Lung (tissue), 12 donors: ENCODE measurements around the gene GIMAP4. TPM values are rescaled to one million over a fixed set of nuclear protein-coding genes. Genes with fewer than 3 reads are reported as not detected.
"Not testable (repeated sequence)": the region's sequence is repeated elsewhere in the genome, so short reads cannot be mapped to it uniquely, and the experiment has no call there.

ENCODE experiments used
- ATAC-seq: fragments of 200-7000 bp; cut with Tn5 transposase; one replicate; pipeline ENCODE4 v1.9.1; 2020; ENCODE audit warnings: moderate number of reproducible peaks; ENCODE audit not compliant: insufficient read depth, low FRiP score
- DNase-seq, 3 donors: peaks; one replicate each; pipeline ENCODE4 v3.0.0-alpha.2; 2013 to 2017
- H3K27ac ChIP-seq, 2 donors: one replicate each; pipeline ENCODE4 v1.5.1; 2013; ENCODE audit warnings: mild to moderate bottlenecking in 2 of 2, moderate library complexity in 2 of 2, control low read depth in 1 of 2, inconsistent platforms in 1 of 2, low read depth in 1 of 2, low read length in 1 of 2
- H3K27me3 ChIP-seq, 3 donors: one replicate each; pipeline ENCODE4 v1.5.1; 2013; ENCODE audit warnings: low read length in 2 of 3; ENCODE audit not compliant: control insufficient read depth in 3 of 3, insufficient read depth in 3 of 3
- H3K36me3 ChIP-seq, 4 donors: one replicate each; pipeline ENCODE4 v1.5.1; 2013; ENCODE audit warnings: low read length in 4 of 4, mild to moderate bottlenecking in 1 of 4, moderate library complexity in 1 of 4; ENCODE audit not compliant: control insufficient read depth in 4 of 4, insufficient read depth in 4 of 4
- H3K4me1 ChIP-seq, 5 donors: one replicate each; pipeline ENCODE4 v1.5.1; 2013; ENCODE audit warnings: low read length in 5 of 5, mild to moderate bottlenecking in 2 of 5, moderate library complexity in 1 of 5; ENCODE audit not compliant: control insufficient read depth in 5 of 5, insufficient read depth in 5 of 5
- H3K4me3 ChIP-seq: one replicate; pipeline ENCODE4 v1.5.1; 2013; ENCODE audit warnings: mild to moderate bottlenecking, control low read depth, moderate library complexity
- H3K9ac ChIP-seq, 2 donors: one replicate each; pipeline ENCODE4 v1.5.1; 2013; ENCODE audit warnings: low read length in 2 of 2, control low read depth in 1 of 2; ENCODE audit not compliant: insufficient read depth in 1 of 2
- H3K9me3 ChIP-seq, 4 donors: one replicate each; pipeline ENCODE4 v1.5.1; 2013; ENCODE audit warnings: low read length in 3 of 4, mild to moderate bottlenecking in 1 of 4, moderate library complexity in 1 of 4; ENCODE audit not compliant: control insufficient read depth in 4 of 4, insufficient read depth in 3 of 4
- WGBS, 2 donors: extraction: QIAGEN DNeasy Blood & Tissue Kit; methylation state at CpG; one replicate each; pipeline ENCODE4 v1.1.7; 2013; 5-methylcytosine and 5-hydroxymethylcytosine counted together
- polyA plus RNA-seq, 2 donors: library from polyadenylated mRNA; stranded (reverse); fragments of 200-250 nt; gene quantifications; one replicate each; pipeline ENCODE4 v1.2.1, GENCODE V29; 2013
- total RNA-seq, 2 donors: library from RNA; depleted of rRNA in 1 of 2; stranded (reverse); fragments of >200 nt in 1 of 2; gene quantifications; one replicate each; pipeline ENCODE4 v1.2.1, GENCODE V29; 2014 to 2021
- TF ChIP-seq, protein P1 (sequence below): IDR thresholded peaks from 2 replicates; pipeline ENCODE4 v1.5.1; 2012; ENCODE audit warnings: mild to moderate bottlenecking; ENCODE audit errors: control extremely low read depth, extremely low read depth
- donor health status: control.
- donor health status: control.
- donor health status: Bipolar disorder and iron deficiency.
- donor health status: healthy.
- donor health status: DM: yes; HTN: yes; CAD: no.

Gene GIMAP4
- total and polyA plus RNA-seq, 4 donors: 26.2 to 66.2 (median 48.7) TPM

- ATAC-seq (peak; percentile 83), DNase-seq (peak in 2 of 3 donors; percentile 29 to 55)
- Histone ChIP-seq H3K4me3 (no peak overlapping the region), H3K9me3 (no peaks in the 10 kb centered on the region), H3K36me3 (no peaks in the 10 kb centered on the region), H3K4me1 (peaks cover 0 to 8% (median 0%) of the 10 kb centered on the region in 5 donors), H3K27ac (peak overlapping the region; percentile 68 to 72), H3K27me3 (no peaks in the 10 kb centered on the region), H3K9ac (no peak overlapping the region)
- TF ChIP-seq, protein P1, sequence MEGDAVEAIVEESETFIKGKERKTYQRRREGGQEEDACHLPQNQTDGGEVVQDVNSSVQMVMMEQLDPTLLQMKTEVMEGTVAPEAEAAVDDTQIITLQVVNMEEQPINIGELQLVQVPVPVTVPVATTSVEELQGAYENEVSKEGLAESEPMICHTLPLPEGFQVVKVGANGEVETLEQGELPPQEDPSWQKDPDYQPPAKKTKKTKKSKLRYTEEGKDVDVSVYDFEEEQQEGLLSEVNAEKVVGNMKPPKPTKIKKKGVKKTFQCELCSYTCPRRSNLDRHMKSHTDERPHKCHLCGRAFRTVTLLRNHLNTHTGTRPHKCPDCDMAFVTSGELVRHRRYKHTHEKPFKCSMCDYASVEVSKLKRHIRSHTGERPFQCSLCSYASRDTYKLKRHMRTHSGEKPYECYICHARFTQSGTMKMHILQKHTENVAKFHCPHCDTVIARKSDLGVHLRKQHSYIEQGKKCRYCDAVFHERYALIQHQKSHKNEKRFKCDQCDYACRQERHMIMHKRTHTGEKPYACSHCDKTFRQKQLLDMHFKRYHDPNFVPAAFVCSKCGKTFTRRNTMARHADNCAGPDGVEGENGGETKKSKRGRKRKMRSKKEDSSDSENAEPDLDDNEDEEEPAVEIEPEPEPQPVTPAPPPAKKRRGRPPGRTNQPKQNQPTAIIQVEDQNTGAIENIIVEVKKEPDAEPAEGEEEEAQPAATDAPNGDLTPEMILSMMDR: no peak
Observed at GRCh38 chr7:150586785-150587152, 19.6 kb downstream of the GIMAP4 start.

- 26 to 64% methylated on average over 1 of the region's 1 CpG for WGBS, 2 donors
- TF ChIP-seq, protein P1: no peak
- Histone ChIP-seq H3K4me3 (no peak overlapping the region), H3K36me3 (no peaks in the 10 kb centered on the region), H3K9me3 (peaks cover 0 to 2% (median 0%) of the 10 kb centered on the region in 4 donors), H3K9ac (no peak overlapping the region), H3K27me3 (no peaks in the 10 kb centered on the region), H3K4me1 (peaks cover 0 to 8% (median 0%) of the 10 kb centered on the region in 5 donors), H3K27ac (peak overlapping the region in 1 of 2 donors; percentile 72)
- ATAC-seq: no peak
- DNase-seq: no peak
Observed at GRCh38 chr7:150587551-150587950, 20.4 kb downstream of the GIMAP4 start.

- 61 to 85% methylated on average over 2 of the region's 2 CpGs for WGBS, 2 donors
- DNase-seq: no peak
- Histone ChIP-seq H3K4me1 (peaks cover 0 to 2% (median 0%) of the 10 kb centered on the region in 5 donors), H3K4me3 (no peak overlapping the region), H3K9me3 (peaks cover 0 to 15% (median 5%) of the 10 kb centered on the region in 4 donors), H3K27ac (no peak overlapping the region), H3K9ac (no peak overlapping the region), H3K27me3 (no peaks in the 10 kb centered on the region), H3K36me3 (no peaks in the 10 kb centered on the region)
- TF ChIP-seq, protein P1: no peak
- no peak for ATAC-seq
Observed at GRCh38 chr7:150594805-150595204, 27.6 kb downstream of the GIMAP4 start.

GRCh38 chr7:150595361-150595760 is 28.2 kb downstream of the GIMAP4 start:
- no peak overlapping the region for H3K4me3 ChIP-seq
- DNase-seq (no peak), ATAC-seq (no peak)
- WGBS, 2 donors: 74 to 85% methylated on average over 2 of the region's 2 CpGs
- H3K36me3 ChIP-seq: no peaks in the 10 kb centered on the region
- peaks cover 0 to 2% (median 0%) of the 10 kb centered on the region in 5 donors for H3K4me1 ChIP-seq
- TF ChIP-seq, protein P1: no peak
- H3K9ac ChIP-seq: no peak overlapping the region
- H3K9me3 ChIP-seq: peaks cover 0 to 15% (median 5%) of the 10 kb centered on the region in 4 donors
- H3K27me3 ChIP-seq: no peaks in the 10 kb centered on the region
- no peak overlapping the region for H3K27ac ChIP-seq

DNA sequence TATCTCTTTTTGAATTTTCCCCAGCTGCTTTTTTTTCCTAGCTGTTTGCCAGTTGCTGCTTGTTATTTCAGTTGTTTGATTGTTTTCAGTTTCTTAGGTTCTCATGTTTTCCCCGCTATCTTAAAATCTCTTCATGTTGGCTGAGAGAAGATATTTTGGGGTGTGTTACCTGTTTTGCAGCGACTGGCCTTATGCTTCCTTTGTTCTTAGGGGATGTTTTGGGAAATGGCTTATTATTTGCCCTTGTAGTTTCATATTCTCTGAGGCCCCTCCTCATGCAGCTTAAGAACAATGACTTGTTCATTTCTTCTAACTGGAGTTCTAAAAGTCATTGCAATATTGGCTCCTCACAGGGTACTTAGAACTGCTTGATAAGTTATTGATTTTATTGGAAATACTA is 36.4 kb downstream of the GIMAP4 start:
- H3K27ac ChIP-seq, H3K9me3 ChIP-seq: not testable (repeated sequence)

More for the DNA sequence above, 36.4 kb downstream of the GIMAP4 start:
- not testable (repeated sequence) for DNase-seq, H3K4me3 ChIP-seq, H3K9ac ChIP-seq, H3K27me3 ChIP-seq, ATAC-seq, H3K36me3 ChIP-seq, H3K4me1 ChIP-seq
- WGBS, 2 donors: 60 to 84% methylated on average over 2 of the region's 2 CpGs
